H1 (cell line): Measurements from ENCODE around the gene DUSP21. TPM values are rescaled to one million over a fixed set of nuclear protein-coding genes. Genes with fewer than 3 reads are reported as not detected.

Source experiments
- CTCF ChIA-PET: fragments of 300-600 bp; sonication (Branson Sonifier 250); formaldehyde crosslinking; loops from one replicate; lab custom pipeline; 2021; ENCODE audit not compliant: partially characterized antibody; lab: Charles Lee
- POLR2A ChIA-PET: fragments of 300-600 bp; sonication (Branson Sonifier 250); formaldehyde crosslinking; loops from one replicate; lab custom pipeline; 2021; ENCODE audit warnings: inconsistent platforms; ENCODE audit not compliant: partially characterized antibody; lab: Charles Lee
- DNase-seq, 2 experiments: peaks; one replicate each; pipeline versions ENCODE4 v3.0.0 to v3.0.0-alpha.2; 2010 to 2022; ENCODE audit warnings: low spot score in 2 of 2, low read depth in 1 of 2, mixed read lengths in 1 of 2
- FAIRE-seq: peaks from 2 replicates; lab custom pipeline; 2011; peaks lifted over from hg19 to GRCh38; lab: Jason Lieb, UNC
- H2AFZ ChIP-seq: 2 replicates; pipeline ENCODE4 v1.8.1; 2012; ENCODE audit warnings: low read length, inconsistent platforms
- H2AK5ac ChIP-seq: 2 replicates; pipeline ENCODE4 v1.6.1; 2013; ENCODE audit warnings: low read depth, low read length
- H2BK120ac ChIP-seq: replicated peaks from 2 replicates; pipeline ENCODE3; 2013; ENCODE audit warnings: low read depth, low read length, inconsistent platforms
- H2BK12ac ChIP-seq: 2 replicates; pipeline ENCODE4 v1.6.1; 2013; ENCODE audit warnings: low read depth, low read length
- H2BK15ac ChIP-seq: 2 replicates; pipeline ENCODE4 v1.6.1; 2013; ENCODE audit warnings: low read length
- H2BK20ac ChIP-seq: 2 replicates; pipeline ENCODE4 v1.6.1; 2013; ENCODE audit warnings: low read length
- H2BK5ac ChIP-seq: 2 replicates; pipeline ENCODE4 v1.6.1; 2013; ENCODE audit warnings: low read depth, low read length
- H3K14ac ChIP-seq: 2 replicates; pipeline ENCODE4 v1.6.1; 2013; ENCODE audit warnings: inconsistent platforms; ENCODE audit not compliant: insufficient read length
- H3K18ac ChIP-seq: 2 replicates; pipeline ENCODE4 v1.6.1; 2013; ENCODE audit warnings: low read length; ENCODE audit errors: extremely low read depth
- H3K23ac ChIP-seq: 2 replicates; pipeline ENCODE4 v1.6.1; 2013; ENCODE audit warnings: inconsistent platforms; ENCODE audit not compliant: insufficient read length
- H3K23me2 ChIP-seq: 2 replicates; pipeline ENCODE4 v1.6.1; 2013; ENCODE audit warnings: low read depth, low read length
- H3K27ac ChIP-seq: 2 replicates; pipeline ENCODE4 v1.6.1; 2011; ENCODE audit warnings: low read depth, low read length, inconsistent platforms
- H3K27me3 ChIP-seq, 4 experiments: replicated peaks in 1 of 4; 1 replicate in 1 of 4; 2 replicates in 3 of 4; pipeline versions ENCODE4 v1.6.1 to v1.8.1; 2011 to 2013; ENCODE audit warnings: low read length in 3 of 4, mild to moderate bottlenecking in 3 of 4, inconsistent platforms in 2 of 4, mixed read lengths in 2 of 4, moderate library complexity in 1 of 4; ENCODE audit not compliant: control insufficient read depth in 3 of 4, insufficient read depth in 3 of 4; ENCODE audit errors: extremely low read depth in 1 of 4
- H3K36me3 ChIP-seq, 4 experiments: 2 replicates each; pipeline versions ENCODE4 v1.6.1 to v1.8.1; 2011 to 2013; ENCODE audit warnings: mild to moderate bottlenecking in 4 of 4, low read length in 3 of 4, moderate library complexity in 2 of 4, control low read depth in 1 of 4, inconsistent platforms in 1 of 4; ENCODE audit not compliant: insufficient read depth in 4 of 4, control insufficient read depth in 2 of 4
- H3K4ac ChIP-seq: replicated peaks from 2 replicates; pipeline ENCODE3; 2013; ENCODE audit warnings: low read length, low read depth, mixed read lengths, inconsistent platforms; ENCODE audit not compliant: insufficient read length
- H3K4me1 ChIP-seq, 4 experiments: replicated peaks in 1 of 4; 1 replicate in 1 of 4; 2 replicates in 3 of 4; pipeline versions ENCODE4 v1.6.1 to v1.8.1; 2011 to 2013; ENCODE audit warnings: low read length in 3 of 4, inconsistent platforms in 2 of 4, mixed read lengths in 1 of 4; ENCODE audit not compliant: insufficient read depth in 4 of 4, control insufficient read depth in 3 of 4
- H3K4me2 ChIP-seq, 2 experiments: 2 replicates each; pipeline versions ENCODE4 v1.6.1 to v1.8.1; 2011 to 2013; ENCODE audit warnings: low read depth in 2 of 2, low read length in 2 of 2, control low read depth in 1 of 2, inconsistent platforms in 1 of 2, mild to moderate bottlenecking in 1 of 2; ENCODE audit not compliant: insufficient read depth in 1 of 2
- H3K4me3 ChIP-seq, 4 experiments: fragments of 200-600, 300-600 bp in 1 of 4; sonication (generic), shearing (Covaris generic), sonication (Bioruptor Twin) in 1 of 4; 2 replicates each; pipeline versions ENCODE4 v1.5.1 to v1.8.1; 2011 to 2016; ENCODE audit warnings: low read length in 4 of 4, low read depth in 3 of 4, control low read depth in 2 of 4, inconsistent platforms in 2 of 4, mild to moderate bottlenecking in 2 of 4, mixed read lengths in 1 of 4, moderate library complexity in 1 of 4; ENCODE audit not compliant: insufficient read depth in 2 of 4; ENCODE audit errors: extremely low read depth in 1 of 4
- H3K56ac ChIP-seq: replicated peaks from 2 replicates; pipeline ENCODE3; 2013; ENCODE audit warnings: low read depth, mild to moderate bottlenecking, mixed read lengths, low read length, inconsistent platforms; ENCODE audit not compliant: insufficient read length
- H3K79me1 ChIP-seq: 2 replicates; pipeline ENCODE4 v1.6.1; 2013; ENCODE audit warnings: low read depth, low read length, control low read depth
- H3K79me2 ChIP-seq, 2 experiments: 2 replicates each; pipeline versions ENCODE4 v1.6.1 to v1.8.1; 2012 to 2013; ENCODE audit warnings: low read length in 2 of 2, mild to moderate bottlenecking in 2 of 2, inconsistent platforms in 1 of 2; ENCODE audit not compliant: insufficient read depth in 2 of 2, control insufficient read depth in 1 of 2
- H3K9ac ChIP-seq, 4 experiments: replicated peaks in 1 of 4; 1 replicate in 1 of 4; 2 replicates in 3 of 4; pipeline versions ENCODE4 v1.6.1 to v1.8.1; 2011 to 2013; ENCODE audit warnings: low read depth in 3 of 4, low read length in 3 of 4, control low read depth in 2 of 4, mild to moderate bottlenecking in 2 of 4, moderate library complexity in 2 of 4, inconsistent platforms in 1 of 4; ENCODE audit errors: extremely low read depth in 1 of 4
- H3K9me3 ChIP-seq, 2 experiments: 2 replicates each; pipeline versions ENCODE4 v1.6.1 to v1.8.1; 2012 to 2013; ENCODE audit warnings: mild to moderate bottlenecking in 2 of 2, moderate library complexity in 2 of 2, control low read depth in 1 of 2, inconsistent platforms in 1 of 2, low read depth in 1 of 2, low read length in 1 of 2, mixed read lengths in 1 of 2; ENCODE audit not compliant: insufficient read depth in 2 of 2
- H4K20me1 ChIP-seq, 2 experiments: replicated peaks in 1 of 2; 2 replicates each; pipeline versions ENCODE3 to v1.8.1; 2011 to 2013; ENCODE audit warnings: inconsistent platforms in 2 of 2, low read length in 2 of 2, mild to moderate bottlenecking in 1 of 2; ENCODE audit not compliant: insufficient read depth in 2 of 2, control insufficient read depth in 1 of 2
- H4K5ac ChIP-seq: 2 replicates; pipeline ENCODE4 v1.6.1; 2013; ENCODE audit warnings: low read length, low read depth, mixed read lengths, inconsistent platforms; ENCODE audit not compliant: insufficient read length
- H4K8ac ChIP-seq: 2 replicates; pipeline ENCODE4 v1.8.0; 2013; ENCODE audit warnings: mild to moderate bottlenecking, moderate library complexity, low read length, inconsistent platforms; ENCODE audit not compliant: insufficient read depth; ENCODE audit errors: extremely low read depth
- H4K91ac ChIP-seq: replicated peaks from 2 replicates; pipeline ENCODE3; 2013; ENCODE audit warnings: low read length, mixed read lengths, inconsistent platforms; ENCODE audit not compliant: insufficient read length
- ASH2L ChIP-seq: fragments of 200-600, 300-600 bp; sonication (generic); IDR thresholded peaks from one replicate; pipeline ENCODE4 v1.7.1; 2017; ENCODE audit warnings: low read length
- BCL11A ChIP-seq, 2 experiments: IDR thresholded peaks; one replicate each; pipeline ENCODE4 v1.6.1; 2011; ENCODE audit warnings: low read depth in 2 of 2, low read length in 2 of 2, mild to moderate bottlenecking in 2 of 2
- FOSL1 ChIP-seq: IDR thresholded peaks from 2 replicates; pipeline ENCODE4 v1.6.1; 2011; ENCODE audit warnings: mild to moderate bottlenecking, low read depth, low read length, moderate library complexity; ENCODE audit not compliant: insufficient read depth
- MAFK ChIP-seq: IDR thresholded peaks from 2 replicates; pipeline ENCODE4 v1.6.1; 2012; ENCODE audit warnings: low read depth, mild to moderate bottlenecking, improper control_type of control experiment, low read length
- RAD21 ChIP-seq, 2 experiments: IDR thresholded peaks in 1 of 2; conservative IDR thresholded peaks in 1 of 2; 2 replicates each; pipeline ENCODE4 v1.6.1; 2011; ENCODE audit warnings: low read depth in 2 of 2, low read length in 2 of 2, improper control_type of control experiment in 1 of 2, inconsistent platforms in 1 of 2, mild to moderate bottlenecking in 1 of 2, moderate library complexity in 1 of 2
- SIX5 ChIP-seq: IDR thresholded peaks from 2 replicates; pipeline ENCODE4 v1.6.1; 2011; ENCODE audit warnings: mild to moderate bottlenecking, low read depth, low read length
- SP1 ChIP-seq: IDR thresholded peaks from 2 replicates; pipeline ENCODE4 v1.6.1; 2011; ENCODE audit warnings: low read depth, low read length
- TBP ChIP-seq: IDR thresholded peaks from 2 replicates; pipeline ENCODE4 v1.6.1; 2011; ENCODE audit warnings: low read depth, low read length, improper control_type of control experiment
- YY1 ChIP-seq: IDR thresholded peaks from 2 replicates; pipeline ENCODE4 v1.6.1; 2011; ENCODE audit warnings: low read depth, mild to moderate bottlenecking, low read length
- WGBS, 2 experiments: shearing (Covaris generic) in 1 of 2; methylation state at CpG; one replicate each; pipeline versions ENCODE4 v1.1.6 to v1.1.7; 2013 to 2015; ENCODE audit warnings: low lambda C conversion rate in 2 of 2, mixed read lengths in 2 of 2, inconsistent platforms in 1 of 2, low coverage in 1 of 2, missing lambda C conversion rate in 1 of 2; ENCODE audit not compliant: insufficient replicate concordance in 2 of 2, insufficient coverage in 1 of 2, insufficient read length in 1 of 2; ENCODE audit errors: extremely low coverage in 1 of 2, missing lambda C conversion rate in 1 of 2; 5-methylcytosine and 5-hydroxymethylcytosine counted together
- polyA plus RNA-seq, 7 experiments: library from polyadenylated mRNA; depleted of rRNA in 3 of 7; stranded (reverse) in 5 of 7; unstranded in 2 of 7; fragments of >200 nt in 5 of 7; fragments of 200-250 nt in 2 of 7; gene quantifications; 1 replicate in 5 of 7; 2 replicates in 1 of 7; 4 replicates in 1 of 7; pipeline versions ENCODE4 v1.2.1 to v1.2.3, GENCODE V29; 2011 to 2013; ENCODE audit warnings: missing spikeins in 2 of 7, mixed read lengths in 2 of 7
- total RNA-seq: library from RNA; stranded (reverse); fragmentation: NEBNext Ultra II Directional; extraction: Animal tissue kit (Norgen Biotek cat#: 25700); gene quantifications from 2 replicates; pipeline ENCODE4 v1.2.1, GENCODE V29; 2021
- TF ChIP-seq, protein P1 (sequence below): IDR thresholded peaks from 2 replicates; pipeline ENCODE4 v1.6.1; 2011; ENCODE audit warnings: low read depth, mild to moderate bottlenecking, low read length; ENCODE audit not compliant: insufficient read depth

The DUSP21 gene
- total and polyA plus RNA-seq, 2 of the 8 experiments (the other 6 are each of a cell fraction or from before 2014, with no cell fraction given) = not detected

DNA sequence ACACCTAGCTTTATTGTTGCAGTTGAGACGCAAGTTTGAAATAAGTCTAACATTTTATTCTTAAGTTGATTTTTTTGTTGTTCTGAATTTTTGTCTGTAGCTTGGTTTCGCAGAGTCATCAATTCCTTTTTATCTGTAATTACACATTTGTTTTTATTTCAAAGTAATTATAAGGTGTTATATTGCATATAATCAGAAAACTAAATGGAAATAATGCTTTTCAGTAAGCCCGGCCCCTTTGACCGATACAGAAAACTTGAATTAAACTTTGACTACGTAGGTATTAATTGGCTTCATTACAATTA lies 31.3 kb downstream of the DUSP21 start:
- H3K9me3 ChIP-seq = no peaks in the 10 kb centered on the region
- H2BK15ac ChIP-seq = no peak overlapping the region
- no peak overlapping the region for H2BK20ac ChIP-seq
- peaks cover 0 to 3% (median 1%) of the 10 kb centered on the region in 4 experiments; a peak in 2 of 7 replicates for H3K4me1 ChIP-seq
- POLR2A ChIA-PET = interaction anchor here (0.7 to 2.0 kb wide), 2 partner anchors 11 to 75 kb away, joined by 3 to 11 read pairs; no protein-coding TSS in a partner anchor
- FAIRE-seq = no peak
- no peak overlapping the region for H3K27ac ChIP-seq
- 66% methylated on average over 5 of the region's 5 CpGs; no CpG with 5 or more reads in 1 of the 2 experiments for WGBS, 2 experiments
- no peak overlapping the region for H2BK120ac ChIP-seq
- TF ChIP-seq MAFK = no peak
- TF ChIP-seq BCL11A (IDR thresholded peaks at IDR 0.05; ENCODE audit: low read depth in 2 of 2, low read length in 2 of 2) = no peak
- TF ChIP-seq ASH2L = no peak
- TF ChIP-seq, protein P1, sequence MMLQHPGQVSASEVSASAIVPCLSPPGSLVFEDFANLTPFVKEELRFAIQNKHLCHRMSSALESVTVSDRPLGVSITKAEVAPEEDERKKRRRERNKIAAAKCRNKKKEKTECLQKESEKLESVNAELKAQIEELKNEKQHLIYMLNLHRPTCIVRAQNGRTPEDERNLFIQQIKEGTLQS = no peak
- TF ChIP-seq SP1 = no peak
- no peak for TF ChIP-seq TBP
- no peak for TF ChIP-seq RAD21 (IDR thresholded peaks at IDR 0.05 in 1 of 2, conservative IDR thresholded peaks at IDR 0.05 in 1 of 2; ENCODE audit: low read depth in 2 of 2, low read length in 2 of 2)
- no peak for TF ChIP-seq FOSL1
- no peak for TF ChIP-seq SIX5
- no peak for TF ChIP-seq YY1
- TF ChIP-seq, all 59 proteins: peak for 0
- H3K4me2 ChIP-seq = peak overlapping the region; percentile 73 to 92; a peak in 3 of 4 replicates
- H2AK5ac ChIP-seq = no peak overlapping the region
- no peak overlapping the region for H4K5ac ChIP-seq
- H2BK12ac ChIP-seq = no peak overlapping the region
- no peaks in the 10 kb centered on the region for H4K20me1 ChIP-seq
- no peak overlapping the region for H3K9ac ChIP-seq
- no peak for DNase-seq
- no peak overlapping the region for H3K56ac ChIP-seq
- CTCF ChIA-PET = no interaction called here
- no peak overlapping the region for H3K4ac ChIP-seq
- H3K14ac ChIP-seq = no peak overlapping the region
- peaks cover 0 to 3% (median 0%) of the 10 kb centered on the region in 4 experiments; a peak in 1 of 8 replicates for H3K36me3 ChIP-seq
- no peak overlapping the region for H4K91ac ChIP-seq
- H3K79me1 ChIP-seq = no peaks in the 10 kb centered on the region
- peaks cover 3 to 70% of the 10 kb centered on the region in 2 experiments; a peak in 3 of 4 replicates for H3K79me2 ChIP-seq
- H2BK5ac ChIP-seq = no peak overlapping the region
- no peaks in the 10 kb centered on the region for H3K27me3 ChIP-seq
- H4K8ac ChIP-seq = no peak overlapping the region
- peaks cover 4% of the 10 kb centered on the region; the same call in 1 of the 2 replicates for H3K23me2 ChIP-seq
- H3K4me3 ChIP-seq = peak overlapping the region in 3 of 4 experiments; percentile 82 to 94 (median 84); a peak in 6 of 8 replicates
- no peak overlapping the region for H3K18ac ChIP-seq
- no peak overlapping the region for H2AFZ ChIP-seq
- H3K23ac ChIP-seq = no peak overlapping the region
